ENCODE data around the gene ZNF597. TPM values are rescaled to one million over a fixed set of nuclear protein-coding genes. Genes with fewer than 3 reads are reported as not detected.

The ZNF597 gene
- total RNA-seq, 1 experiment from 2014 or later: 1.9 TPM

Other genes with a start within 250 kb of the ZNF597 start
- gene ZNF200, start 208.3 kb downstream of the ZNF597 start, total RNA-seq (2014; rRNA removed; shearing (Covaris generic)): 9.1 and 13.1 TPM in 2 replicates
- gene MEFV, start 186.9 kb downstream of the ZNF597 start, total RNA-seq (2014; rRNA removed; shearing (Covaris generic)): 0.14 TPM in 1 of 2 replicates, not detected in the other
- 32.4 and 47.5 TPM in 2 replicates for gene ZNF263, start 160.0 kb downstream of the ZNF597 start, total RNA-seq (2014; rRNA removed; shearing (Covaris generic))
- gene TIGD7, start 138.1 kb downstream of the ZNF597 start, total RNA-seq (2014; rRNA removed; shearing (Covaris generic)): 2.1 and 5.5 TPM in 2 replicates
- 12.1 and 14.9 TPM in 2 replicates for gene ZNF75A, start 138.0 kb downstream of the ZNF597 start, total RNA-seq (2014; rRNA removed; shearing (Covaris generic))
- gene OR2C1, start 87.6 kb downstream of the ZNF597 start, total RNA-seq (2014; rRNA removed; shearing (Covaris generic)): not detected in 2 replicates
- gene ZSCAN32, start 42.5 kb downstream of the ZNF597 start, total RNA-seq (2014; rRNA removed; shearing (Covaris generic)): 19.5 and 19.9 TPM in 2 replicates
- 11.6 and 12.4 TPM in 2 replicates for gene ZNF174, start 42.3 kb downstream of the ZNF597 start, total RNA-seq (2014; rRNA removed; shearing (Covaris generic))
- gene NAA60, start 176 bp upstream of the ZNF597 start, total RNA-seq (2014; rRNA removed; shearing (Covaris generic)): 11.0 and 12.6 TPM in 2 replicates
- gene C16orf90, start 52.0 kb upstream of the ZNF597 start, total RNA-seq (2014; rRNA removed; shearing (Covaris generic)): not detected in 2 replicates
- 8.5 and 11.9 TPM in 2 replicates for gene CLUAP1, start 57.5 kb upstream of the ZNF597 start, total RNA-seq (2014; rRNA removed; shearing (Covaris generic))
- gene NLRC3, start 133.9 kb upstream of the ZNF597 start, total RNA-seq (2014; rRNA removed; shearing (Covaris generic)): 0.03 and 0.11 TPM in 2 replicates
- 8.4 and 11.3 TPM in 2 replicates for gene SLX4, start 168.1 kb upstream of the ZNF597 start, total RNA-seq (2014; rRNA removed; shearing (Covaris generic))
- gene DNASE1, start 211.2 kb upstream of the ZNF597 start, total RNA-seq (2014; rRNA removed; shearing (Covaris generic)): 13.8 and 23.7 TPM in 2 replicates